Colonic mucosa (tissue), 4 donors: ENCODE results near the gene STXBP4. TPM values are rescaled to one million over a fixed set of nuclear protein-coding genes. Genes with fewer than 3 reads are reported as not detected.
"Not testable (repeated sequence)": the region's sequence is repeated elsewhere in the genome, so short reads cannot be mapped to it uniquely, and the experiment has no call there.

Source experiments
- DNase-seq: peaks from one replicate; pipeline ENCODE4 v3.0.0-alpha.2; 2020
- H3K27ac ChIP-seq: fragments of 200-600 bp; one replicate; pipeline ENCODE4 v1.8.0; 2021
- H3K27me3 ChIP-seq: fragments of 200-600 bp; one replicate; pipeline ENCODE4 v1.8.0; 2021
- H3K36me3 ChIP-seq: fragments of 200-600 bp; one replicate; pipeline ENCODE4 v1.8.0; 2021
- H3K4me1 ChIP-seq: fragments of 200-600 bp; one replicate; pipeline ENCODE4 v1.8.0; 2021; ENCODE audit warnings: mild to moderate bottlenecking
- H3K4me3 ChIP-seq: fragments of 200-600 bp; one replicate; pipeline ENCODE4 v1.8.0; 2021
- H3K9ac ChIP-seq, 2 donors: one replicate each; pipeline ENCODE4 v1.7.0; 2013; ENCODE audit warnings: control low read depth in 2 of 2, low read depth in 2 of 2, low read length in 2 of 2
- H3K9me3 ChIP-seq: fragments of 200-600 bp; one replicate; pipeline ENCODE4 v1.8.0; 2021
- CTCF ChIP-seq: fragments of 200-600 bp; IDR thresholded peaks from one replicate; pipeline ENCODE4 v1.8.0; 2022; ENCODE audit warnings: antibody characterized with exemption, mild to moderate bottlenecking
- intact Hi-C: fragments of 100-400 bp; cut with DNase I; formaldehyde crosslinking; loops from one replicate; pipeline ENCODE4 v1.14.1; 2022
- total RNA-seq, 2 donors: library from RNA; stranded (reverse); fragmentation: NEBNext Ultra II Directional in 1 of 2; extraction: Animal tissue kit (Norgen Biotek cat#: 25700) in 1 of 2; gene quantifications; one replicate each; pipeline ENCODE4 v1.2.1, GENCODE V29; 2021
- donor health status: healthy.
- donor health status: DM: no; HTN: no; CAD: no.
- donor health status: DM: no; HTN: no; CAD: no.

Gene STXBP4
- total RNA-seq, 2 donors from 2014 or later: 6.2 to 6.6 TPM

GRCh38 chr17:55069983-55070529, 101.5 kb downstream of the STXBP4 start:
- no peak for TF ChIP-seq CTCF
- intact Hi-C loops: no loop called here
- DNase-seq: no peak

GRCh38 chr17:55072898-55073297, 104.3 kb downstream of the STXBP4 start:
- H3K9me3 ChIP-seq: no peaks in the 10 kb centered on the region
- TF ChIP-seq CTCF: no peak
- H3K36me3 ChIP-seq: no peaks in the 10 kb centered on the region
- intact Hi-C loops: no loop called here
- H3K27me3 ChIP-seq: no peaks in the 10 kb centered on the region
- no peak for DNase-seq
- no peak overlapping the region for H3K4me3 ChIP-seq
- no peak overlapping the region for H3K9ac ChIP-seq
- H3K27ac ChIP-seq: no peak overlapping the region
- H3K4me1 ChIP-seq: no peaks in the 10 kb centered on the region

More at GRCh38 chr17:55069983-55070529, 101.5 kb downstream of the STXBP4 start:
- Histone ChIP-seq H3K4me3 (no peak overlapping the region), H3K9ac (no peak overlapping the region), H3K4me1 (no peaks in the 10 kb centered on the region), H3K27ac (no peak overlapping the region), H3K27me3 (no peaks in the 10 kb centered on the region), H3K36me3 (no peaks in the 10 kb centered on the region), H3K9me3 (no peaks in the 10 kb centered on the region)

GRCh38 chr17:55073467-55073866, 104.9 kb downstream of the STXBP4 start:
- H3K4me1 ChIP-seq, intact Hi-C loops, H3K27me3 ChIP-seq, H3K27ac ChIP-seq, H3K4me3 ChIP-seq, H3K9ac ChIP-seq, DNase-seq, H3K36me3 ChIP-seq, H3K9me3 ChIP-seq: not testable (repeated sequence)

- Histone ChIP-seq H3K27me3 (no peaks in the 10 kb centered on the region), H3K9me3 (no peaks in the 10 kb centered on the region), H3K4me1 (no peaks in the 10 kb centered on the region), H3K9ac (no peak overlapping the region), H3K27ac (no peak overlapping the region), H3K4me3 (no peak overlapping the region), H3K36me3 (no peaks in the 10 kb centered on the region)
- DNase-seq: no peak
- TF ChIP-seq CTCF: no peak
- intact Hi-C loops: no loop called here
Measured at GRCh38 chr17:55081559-55081958, 113.0 kb downstream of the STXBP4 start.

- DNase-seq: no peak
- intact Hi-C loops: no loop called here
- Histone ChIP-seq H3K9me3 (no peaks in the 10 kb centered on the region), H3K4me3 (no peak overlapping the region), H3K27ac (no peak overlapping the region), H3K36me3 (no peaks in the 10 kb centered on the region), H3K4me1 (no peaks in the 10 kb centered on the region), H3K27me3 (no peaks in the 10 kb centered on the region), H3K9ac (no peak overlapping the region)
- no peak for TF ChIP-seq CTCF
Measured at GRCh38 chr17:55086635-55087058, 118.1 kb downstream of the STXBP4 start.

- H3K4me1 ChIP-seq: no peaks in the 10 kb centered on the region
- TF ChIP-seq CTCF: no peak
- H3K27ac ChIP-seq: no peak overlapping the region
- no peak overlapping the region for H3K4me3 ChIP-seq
- H3K27me3 ChIP-seq: no peaks in the 10 kb centered on the region
- DNase-seq: no peak
- H3K9me3 ChIP-seq: no peaks in the 10 kb centered on the region
- intact Hi-C loops: no loop called here
- H3K9ac ChIP-seq: no peak overlapping the region
- no peaks in the 10 kb centered on the region for H3K36me3 ChIP-seq
Measured at GRCh38 chr17:55089256-55089655, 120.7 kb downstream of the STXBP4 start.
